GM18498 (cell line): ENCODE results near the gene RBM18.

Experiments used
- ATAC-seq: cut with Tn5 transposase; IDR thresholded peaks from one replicate; pipeline ENCODE4 v1.9.1; 2021; ENCODE audit warnings: mild to moderate bottlenecking, moderate library complexity; ENCODE audit not compliant: unreplicated experiment

RBM18 gene

DNA sequence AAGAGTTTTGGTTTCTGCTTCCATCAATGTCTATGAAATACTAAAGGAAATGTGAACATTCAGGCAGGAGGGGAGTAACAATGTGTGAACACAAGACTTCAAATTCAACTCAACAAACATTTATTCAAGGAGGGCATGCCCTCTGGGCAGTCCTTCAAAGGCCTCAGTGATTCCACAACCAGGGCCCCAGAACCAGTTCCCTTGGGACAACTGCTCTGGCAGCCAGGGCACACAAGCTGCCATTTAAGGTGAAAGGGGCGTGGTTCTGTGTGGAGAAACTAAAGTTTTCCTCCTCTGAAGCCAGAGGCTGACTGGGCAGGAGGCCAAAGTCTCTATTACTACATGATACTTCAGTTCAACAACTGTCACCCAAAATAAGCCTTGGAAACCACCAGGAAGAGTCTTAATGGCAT, 3.2 kb downstream of the RBM18 start:
- ATAC-seq, result no peak

DNA sequence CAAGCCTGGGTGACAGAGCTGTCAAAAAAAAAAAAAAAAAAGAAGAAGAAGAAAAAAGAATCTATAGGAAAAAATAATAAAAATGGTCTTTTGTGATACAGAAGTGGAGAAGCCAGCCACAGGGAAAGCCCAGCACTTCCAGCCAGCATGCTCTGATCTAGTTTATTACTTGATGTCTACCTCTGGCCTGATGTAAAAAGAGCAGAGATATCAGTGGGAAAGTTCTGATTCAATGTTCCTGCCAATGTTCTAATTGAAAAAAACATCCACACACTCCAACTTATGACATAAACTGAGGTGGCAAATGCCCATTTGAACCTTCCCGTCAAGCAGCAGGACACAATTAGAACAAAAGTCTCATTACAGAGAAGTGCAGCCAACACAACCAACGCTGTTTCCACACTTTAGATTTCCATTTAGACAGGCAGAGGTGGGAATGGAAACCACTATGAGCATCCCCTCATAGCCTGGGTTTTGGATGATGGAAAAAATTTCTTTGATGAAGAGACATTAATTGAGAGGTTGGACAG, 5.7 kb downstream of the RBM18 start:
- no peak for ATAC-seq

DNA sequence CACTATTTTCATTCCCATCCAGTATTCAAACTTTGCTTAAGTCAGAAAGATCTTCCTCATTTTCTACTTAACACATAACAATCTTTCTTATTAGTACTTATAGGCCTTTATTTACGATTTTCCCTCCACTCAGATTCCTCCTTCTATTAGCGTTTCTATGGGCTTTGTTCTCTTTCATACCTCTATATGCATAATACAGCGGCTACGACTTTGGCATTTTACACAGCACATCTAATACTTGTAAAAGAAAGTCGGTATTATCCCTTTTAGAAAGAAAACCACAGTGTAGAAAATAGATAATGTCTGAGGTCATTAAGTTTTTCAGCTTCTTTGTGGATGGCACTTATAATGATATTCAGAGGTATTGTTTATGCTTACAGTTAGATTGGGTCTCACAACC, 8.4 kb downstream of the RBM18 start:
- ATAC-seq, result no peak

DNA sequence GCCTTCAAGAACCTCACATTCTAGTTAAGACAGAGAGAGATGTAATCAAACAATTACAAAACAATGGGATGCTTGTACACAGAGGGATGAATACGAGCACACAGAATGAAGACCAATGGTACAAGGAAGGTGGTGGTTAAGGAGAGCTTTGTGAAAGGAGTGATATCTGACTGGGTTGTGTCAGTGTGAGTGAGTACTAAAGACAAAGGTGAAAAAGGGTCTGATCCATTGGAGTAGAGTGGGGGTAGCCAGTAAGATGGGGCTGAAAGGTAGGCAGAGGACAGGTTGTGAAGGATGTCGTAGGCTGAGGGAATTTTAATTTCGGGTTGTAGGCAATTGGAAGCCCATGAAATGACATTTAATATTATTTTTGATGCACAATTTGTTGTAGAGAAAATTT, 9.9 kb downstream of the RBM18 start:
- ATAC-seq, result no peak

DNA sequence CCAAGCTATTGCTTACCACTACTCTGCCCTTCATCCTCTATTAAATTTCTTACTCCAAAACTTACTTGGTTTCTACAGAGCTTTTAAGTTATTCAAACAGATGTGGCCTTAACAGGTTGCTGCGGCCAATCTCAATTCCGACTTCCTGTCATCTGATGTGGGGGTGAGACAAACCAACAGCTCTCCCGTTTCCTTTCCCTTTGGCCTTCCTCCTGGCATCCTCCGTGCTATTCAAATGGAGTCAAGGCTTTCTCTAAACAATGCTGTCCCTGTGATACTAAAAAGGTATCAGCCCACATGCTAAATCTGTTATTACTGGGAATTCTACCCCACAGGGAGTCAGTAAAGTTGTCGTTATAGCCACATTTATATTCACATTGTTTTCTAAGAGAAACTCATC, 11.8 kb downstream of the RBM18 start:
- ATAC-seq, result no peak

DNA sequence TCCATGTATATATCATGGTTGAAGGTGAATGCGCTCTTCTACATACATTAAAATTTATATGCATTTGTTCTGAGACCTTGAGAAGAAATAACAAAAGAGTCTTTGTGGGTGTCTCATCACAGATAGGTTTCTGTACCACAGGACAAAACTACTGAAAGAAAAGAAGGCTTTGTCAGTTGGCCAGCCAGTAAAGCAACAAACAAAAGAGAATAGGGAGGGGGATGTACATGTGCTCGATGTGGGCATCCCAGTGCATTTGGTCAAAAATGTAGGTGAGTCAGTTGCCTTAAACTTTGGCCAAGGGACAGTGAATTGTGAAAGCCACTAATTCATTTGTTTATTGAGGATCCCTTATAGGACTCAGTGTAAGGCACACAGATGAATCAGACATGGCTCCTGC, 13.3 kb downstream of the RBM18 start:
- ATAC-seq, result no peak

DNA sequence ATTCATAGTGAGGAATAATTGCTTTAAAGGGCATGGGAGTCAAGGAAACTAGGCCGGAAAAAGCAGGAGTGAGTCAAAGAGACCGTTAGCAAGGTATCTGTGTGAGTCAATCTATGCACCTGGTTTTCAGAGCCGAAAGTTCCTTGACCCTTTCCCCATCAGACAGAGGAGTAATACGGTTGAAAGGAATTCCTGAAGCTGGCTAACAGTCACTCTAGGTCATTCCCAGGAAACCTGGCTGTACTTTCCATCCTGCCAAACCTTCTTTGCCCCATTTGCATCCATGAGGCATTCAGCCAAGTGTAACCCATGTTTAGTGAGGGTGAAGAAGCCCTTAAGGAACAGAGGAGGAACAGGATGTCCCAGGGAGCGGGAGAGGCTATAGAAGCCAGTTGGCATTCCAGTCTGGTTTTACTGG, 16.2 kb downstream of the RBM18 start:
- ATAC-seq, result no peak

DNA sequence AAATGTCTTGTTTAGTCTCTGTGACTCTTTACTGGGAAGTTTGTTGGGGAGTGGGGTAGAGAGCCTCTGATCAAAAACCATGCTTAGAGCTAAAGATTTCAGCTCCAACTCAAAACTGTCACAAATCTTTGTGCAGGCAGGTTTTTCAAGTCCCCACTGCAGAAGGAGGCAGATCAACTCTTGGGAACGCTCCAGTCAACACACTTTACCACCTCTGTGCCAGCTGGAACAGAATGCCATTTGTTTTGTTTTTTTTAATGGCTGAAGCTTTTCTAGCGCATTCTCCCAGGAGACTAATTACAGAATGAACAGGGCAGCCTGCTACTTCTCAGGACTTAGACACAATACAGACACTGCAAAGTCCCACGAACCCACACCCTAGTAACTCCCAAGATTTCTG, 18.0 kb downstream of the RBM18 start:
- no peak for ATAC-seq

DNA sequence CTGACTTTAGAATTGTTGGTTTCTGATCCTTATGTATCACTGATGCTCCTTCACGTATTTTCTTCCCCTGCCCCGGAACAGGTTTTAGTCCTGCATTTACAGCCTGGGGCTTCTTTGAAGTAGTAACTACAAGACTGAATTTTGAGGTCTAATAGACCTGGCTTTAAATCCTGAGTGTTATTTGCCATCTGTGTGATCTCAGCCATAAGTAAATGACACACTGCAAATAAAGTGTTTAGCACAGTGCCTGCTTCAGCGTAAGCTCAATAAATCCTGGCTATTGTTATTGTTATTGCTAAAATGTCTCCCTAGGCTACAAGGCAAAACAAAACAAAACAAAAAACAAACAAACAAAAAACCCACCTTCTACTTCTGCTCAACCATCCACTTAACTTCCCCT, 20.3 kb downstream of the RBM18 start:
- ATAC-seq, result no peak

DNA sequence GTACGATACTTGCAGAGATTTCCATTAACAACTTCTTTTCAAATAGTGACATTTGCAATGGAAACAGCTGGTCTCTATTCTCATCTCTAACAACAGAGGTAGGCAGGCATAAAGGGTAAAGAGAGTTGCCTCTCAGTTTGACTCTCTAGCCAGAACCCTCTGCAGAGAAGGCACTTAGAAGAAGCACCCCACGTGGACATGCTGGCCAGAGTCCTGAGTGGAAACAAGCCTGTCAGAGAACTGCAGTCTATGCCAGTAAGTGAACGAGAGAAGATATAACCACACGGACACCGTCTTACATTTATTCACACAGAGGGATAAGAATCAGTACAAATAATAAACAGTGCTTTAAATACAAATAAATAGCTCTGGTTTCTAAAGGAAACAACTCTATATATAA, 24.9 kb downstream of the RBM18 start:
- no peak for ATAC-seq

DNA sequence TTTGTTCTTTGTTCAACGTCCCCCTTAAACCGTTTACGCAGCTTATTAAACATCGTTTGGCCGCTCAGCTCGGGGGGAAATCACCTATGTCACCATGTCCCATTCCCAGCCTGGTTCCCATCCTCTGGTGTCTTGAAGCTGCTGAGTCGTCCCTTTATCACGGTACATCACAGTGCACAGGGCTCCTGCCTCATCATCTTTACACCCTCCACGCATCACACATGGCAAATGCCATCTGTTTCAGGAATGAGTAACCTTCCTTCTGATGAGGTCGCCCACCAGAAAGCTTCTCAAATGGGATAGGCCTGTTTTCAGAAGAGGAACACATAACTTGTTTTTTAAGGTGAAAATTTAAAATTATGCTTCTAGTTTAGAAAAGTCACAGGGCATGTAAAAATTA, 28.0 kb downstream of the RBM18 start:
- no peak for ATAC-seq

DNA sequence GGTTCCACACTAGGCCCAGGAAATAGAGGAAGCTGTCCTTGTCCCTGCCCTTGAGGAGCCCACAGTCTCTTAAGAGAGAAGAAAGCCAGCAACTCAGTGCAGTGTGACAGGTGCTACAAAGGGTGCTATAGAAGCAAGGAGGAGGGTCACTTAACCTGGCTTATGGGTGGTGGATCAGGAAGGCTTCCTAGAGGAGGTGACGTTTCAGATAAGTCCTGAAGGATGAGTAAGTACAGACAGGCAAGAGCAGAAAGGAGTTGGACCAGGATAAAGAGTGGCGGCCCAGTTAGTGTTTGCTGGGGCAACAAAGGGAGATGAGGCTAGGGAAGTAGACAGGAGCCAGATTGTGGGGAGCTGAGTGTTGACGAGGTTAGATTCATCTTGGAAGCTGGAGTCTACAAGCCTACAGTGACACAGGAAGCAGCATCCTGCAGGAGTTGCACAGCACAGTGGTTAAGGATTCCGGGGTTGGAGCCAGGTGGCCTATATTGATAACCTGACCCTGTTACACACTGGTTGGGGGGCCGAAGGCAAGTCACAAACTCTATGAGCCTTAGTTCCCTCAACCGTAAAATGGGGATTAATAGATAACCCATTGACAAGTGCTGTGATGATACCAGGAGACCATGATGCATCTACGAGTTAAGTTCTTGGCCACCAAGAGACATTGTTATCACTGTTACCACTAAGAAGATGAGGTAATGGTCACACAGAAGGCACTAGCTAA, 30.5 kb downstream of the RBM18 start:
- no peak for ATAC-seq

DNA sequence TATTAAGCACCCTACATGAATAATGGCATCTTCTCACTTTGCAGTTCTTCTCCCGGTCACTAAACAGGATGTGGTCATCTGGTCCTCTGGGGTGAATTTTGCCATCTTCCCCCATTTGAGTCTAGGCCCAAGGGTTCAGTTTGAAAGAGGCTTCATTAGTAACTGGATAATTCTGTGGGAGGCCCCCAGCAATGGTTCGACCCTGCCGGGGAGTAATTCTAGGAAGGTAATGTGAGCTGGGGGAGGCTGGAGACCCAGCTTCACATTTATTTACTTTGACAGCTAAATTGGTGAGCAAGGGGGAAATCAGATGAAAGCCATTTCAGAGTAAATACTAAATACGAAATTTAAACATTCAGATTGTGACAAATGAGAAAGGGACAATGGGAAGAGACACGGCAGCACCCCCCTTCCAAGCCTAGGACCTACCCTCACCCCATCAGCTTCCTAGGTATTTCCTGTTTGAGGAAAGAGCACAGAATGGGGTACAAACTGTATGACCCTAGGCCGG, 31.8 kb downstream of the RBM18 start:
- ATAC-seq, result no peak

DNA sequence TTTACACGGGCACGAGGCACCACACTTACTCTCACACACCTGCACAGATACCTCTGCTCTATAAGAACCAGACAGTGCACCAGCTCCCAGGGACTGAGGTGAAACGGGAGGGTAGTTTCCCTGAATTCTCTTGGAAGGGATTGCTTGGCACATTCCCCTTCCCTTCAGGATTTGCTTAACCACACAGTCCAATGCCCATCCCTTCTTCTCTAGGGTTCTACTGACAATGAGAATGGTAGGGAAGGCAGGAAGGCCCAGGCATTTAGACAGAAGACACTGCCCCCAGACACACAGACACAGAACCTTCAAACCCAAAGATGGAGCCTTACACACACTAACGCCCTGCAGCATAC, 35.2 kb downstream of the RBM18 start:
- no peak for ATAC-seq

DNA sequence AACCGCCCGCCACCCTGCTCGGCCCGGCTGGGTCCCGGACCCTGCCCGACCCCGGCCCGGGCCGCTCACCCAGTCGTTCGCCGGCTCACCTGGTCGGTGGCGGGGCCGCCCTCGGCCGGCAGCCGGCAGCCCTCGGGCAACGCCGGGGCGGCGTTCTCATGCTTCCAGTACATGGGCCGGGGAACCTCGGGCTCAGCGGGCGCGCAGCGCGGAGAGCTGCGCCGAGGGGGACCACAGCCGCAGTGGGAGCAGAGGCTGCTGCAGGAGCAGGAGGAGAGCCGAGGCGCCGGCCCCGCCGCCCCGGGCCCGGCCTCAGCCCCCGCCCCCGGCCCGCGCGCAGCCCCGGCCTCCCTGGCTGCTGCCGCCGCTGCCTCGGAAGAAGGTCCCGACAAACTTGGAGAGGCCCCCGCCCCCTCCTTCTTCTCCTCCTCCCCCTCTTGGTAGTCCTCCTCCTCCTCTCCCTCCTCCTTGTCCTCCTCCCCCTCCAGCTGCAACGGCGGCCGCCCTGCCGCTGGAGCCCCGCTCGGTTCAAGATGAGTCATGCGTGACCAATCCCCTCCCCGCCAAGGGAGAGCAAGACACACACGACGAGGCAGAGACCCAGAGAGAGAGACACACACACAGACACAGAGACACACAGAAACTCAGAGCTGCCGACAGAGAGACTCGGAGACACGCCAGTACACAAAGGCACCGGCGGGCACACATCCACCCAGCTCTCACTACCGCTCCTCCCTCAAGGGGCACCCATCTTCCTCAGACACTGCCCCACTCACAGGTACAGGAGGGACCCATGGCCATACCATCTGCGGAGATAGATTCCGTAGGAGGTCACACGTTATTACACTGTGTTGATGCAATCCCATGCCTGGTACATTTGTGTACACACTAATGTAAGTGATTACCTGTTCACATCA, 35.8 kb downstream of the RBM18 start, which contains the start of gene LHX6:
LHX6 (minus strand) TSS at position 390 of the 917 bp plus-strand sequence; CDS start at position 173, 217 bp downstream.
- ATAC-seq, result no peak

DNA sequence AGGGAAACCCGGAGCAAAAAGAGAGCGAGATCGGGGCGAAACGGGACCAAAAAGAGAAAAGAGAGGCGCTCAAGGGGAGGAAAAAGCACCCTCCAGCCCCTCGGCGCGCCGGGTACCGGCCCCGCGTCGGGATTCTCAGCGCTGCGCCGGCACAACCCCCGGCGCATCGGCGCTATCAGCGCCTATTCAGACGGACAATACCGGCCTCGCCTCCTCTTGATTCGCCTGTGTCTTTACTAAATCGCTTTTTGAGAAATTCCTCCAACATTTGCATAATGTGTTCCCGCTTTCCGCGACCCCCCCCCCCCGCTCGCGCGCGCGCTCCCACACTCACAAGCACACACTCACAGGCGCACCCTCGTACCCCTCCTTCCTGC, 36.5 kb downstream of the RBM18 start:
- no peak for ATAC-seq

DNA sequence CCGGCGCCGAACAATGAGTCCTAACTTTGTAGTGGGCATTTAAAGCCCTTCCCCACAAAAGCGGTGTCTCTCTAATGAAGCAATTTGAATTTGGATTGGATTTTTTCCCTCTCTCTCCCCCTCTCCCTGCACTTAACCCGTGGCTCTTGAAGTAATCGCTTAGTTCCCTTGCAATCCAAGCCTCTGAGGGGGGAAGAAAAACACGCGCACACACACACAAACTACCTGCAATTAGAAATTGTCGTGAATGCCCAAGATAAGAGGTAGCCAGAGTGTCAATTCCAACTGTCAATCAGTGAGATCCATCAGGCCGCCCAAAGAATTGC, 37.1 kb downstream of the RBM18 start:
- ATAC-seq, result no peak

DNA sequence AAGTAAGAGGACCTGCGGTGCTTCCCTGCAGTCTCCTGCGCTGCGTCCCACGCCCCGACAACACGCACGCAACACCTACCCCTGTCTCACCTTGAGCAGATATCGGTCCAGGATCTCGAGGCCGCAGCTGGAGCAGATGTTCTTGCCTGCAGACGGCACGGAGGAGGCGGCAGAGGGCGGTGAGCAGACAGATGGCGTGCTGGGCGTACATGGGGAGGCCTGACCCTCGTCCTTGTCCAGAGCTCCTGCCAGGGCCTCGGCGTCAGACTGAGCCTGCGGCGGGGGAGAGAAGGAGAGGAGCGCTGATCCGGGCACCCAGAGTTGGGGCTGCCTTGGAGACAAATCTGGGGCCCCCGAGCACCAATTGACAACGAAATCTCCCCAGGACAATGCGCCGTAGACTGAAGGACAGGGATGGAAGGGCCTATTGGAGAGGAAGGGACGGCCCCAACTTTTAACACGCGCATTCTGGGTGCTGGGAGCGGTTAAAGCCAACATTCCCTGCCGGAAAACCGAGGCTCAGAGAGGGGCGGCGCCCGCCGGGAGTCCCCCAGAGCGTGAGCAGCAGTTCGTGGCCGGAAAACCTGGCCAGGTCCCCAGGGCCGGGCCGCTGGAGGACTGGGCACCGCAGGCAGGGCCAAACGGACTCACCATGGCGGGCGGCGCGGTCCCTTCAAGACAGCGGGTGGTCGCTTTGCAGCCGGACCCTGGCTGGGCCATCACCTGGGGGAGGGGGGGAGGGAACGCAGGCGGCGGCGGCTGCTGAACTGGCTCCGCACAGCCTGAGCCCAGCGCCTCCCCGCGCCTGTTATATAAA, 37.7 kb downstream of the RBM18 start:
- no peak for ATAC-seq

DNA sequence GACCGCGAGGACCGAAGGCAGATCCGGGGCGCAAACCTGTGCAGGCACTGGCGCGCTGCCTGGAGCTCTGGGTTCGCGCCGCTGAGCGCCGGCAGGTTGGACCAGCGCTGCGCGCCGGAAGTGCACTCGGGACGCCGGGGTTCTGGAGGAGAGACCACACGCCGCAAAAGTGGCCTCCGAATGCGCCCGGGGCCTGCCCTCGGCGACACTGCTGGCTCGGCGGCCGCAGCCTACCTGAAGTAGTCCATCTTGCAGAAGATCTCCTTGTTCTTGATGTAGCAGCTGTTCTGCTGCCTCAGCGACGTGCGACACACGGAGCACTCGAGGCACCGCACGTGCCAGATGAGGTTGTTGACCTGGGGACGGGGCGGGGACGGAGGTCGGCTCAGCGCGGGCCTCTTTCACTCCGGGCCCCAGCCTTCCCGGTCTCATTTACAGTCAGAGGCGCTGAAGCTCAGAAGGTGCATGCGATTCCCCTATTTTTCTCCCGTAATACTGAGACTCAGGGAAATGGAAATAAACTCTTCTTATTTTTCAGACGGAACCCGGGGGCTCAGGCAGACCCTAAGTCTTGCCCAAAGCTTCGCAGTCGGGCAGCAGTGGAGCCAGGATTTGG, 38.4 kb downstream of the RBM18 start:
- ATAC-seq, result no peak

DNA sequence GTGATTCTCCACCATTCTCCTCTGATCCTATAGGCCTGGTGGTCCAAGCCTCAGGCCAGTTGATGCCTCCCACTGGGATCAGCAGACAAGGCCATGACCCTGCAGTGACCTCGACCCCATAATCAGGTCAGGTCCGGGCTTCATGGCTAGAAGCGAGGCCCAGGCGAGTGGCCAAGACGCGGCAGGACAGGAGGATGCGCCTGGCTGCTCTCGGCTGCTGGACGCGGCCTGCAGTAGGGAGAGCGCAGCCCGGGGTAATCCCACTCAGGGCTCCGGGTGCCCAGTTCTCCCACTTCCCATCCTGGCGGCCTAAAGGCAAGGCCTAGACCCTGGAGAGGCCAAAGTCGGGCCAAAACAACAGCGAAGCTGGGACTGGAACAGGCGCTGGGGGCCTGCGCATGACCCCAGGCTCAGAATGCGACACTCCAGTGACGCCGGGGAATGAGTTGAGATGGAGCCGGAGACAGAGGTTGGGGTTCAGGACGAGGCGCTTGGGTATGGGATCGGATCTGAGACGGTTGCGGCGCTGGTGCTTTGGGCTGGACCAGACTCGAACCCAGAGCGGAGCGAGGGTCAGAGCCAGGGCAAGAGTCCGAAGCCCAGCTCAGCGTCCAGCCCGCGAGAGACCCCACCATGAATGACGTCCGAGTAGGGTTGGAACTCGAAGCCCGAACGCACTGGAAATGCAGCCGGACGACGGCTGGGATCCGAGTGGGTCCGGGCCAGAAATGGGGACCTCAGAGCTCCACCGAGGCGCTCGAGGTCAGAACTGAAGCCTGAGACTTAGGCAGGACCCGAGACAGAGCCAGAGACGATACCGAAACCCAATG, 39.1 kb downstream of the RBM18 start:
- ATAC-seq, result no peak
